ENCODE results near the gene BMP6. TPM values are rescaled to one million over a fixed set of nuclear protein-coding genes. Genes with fewer than 3 reads are reported as not detected.
A peak's percentile ranks its signal among the peaks of the same experiment; 100 is the strongest.

BMP6 gene
- polyA plus RNA-seq, 2 of the 4 experiments (the other 2 are of a cell fraction), result 8.4 to 23.0 TPM

DNA sequence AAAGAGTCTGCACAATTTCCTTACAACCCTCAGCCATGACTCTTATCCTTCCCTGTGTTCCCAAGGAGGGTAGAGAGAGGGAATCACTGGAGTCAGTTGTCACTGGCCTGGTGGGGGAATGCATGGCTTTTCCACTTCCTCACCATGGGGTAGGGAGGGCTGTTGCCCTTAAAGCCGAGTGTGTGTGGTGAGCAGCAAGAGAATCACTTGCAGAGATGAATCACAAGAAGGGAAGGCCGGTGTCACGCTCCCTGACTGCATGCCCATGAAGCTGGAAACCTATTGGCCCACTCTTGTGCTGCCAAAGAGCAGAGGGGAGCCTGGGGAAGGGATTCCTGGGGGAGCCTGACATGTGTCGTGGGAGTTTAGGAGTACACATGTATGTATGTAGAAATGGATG, 18.1 kb upstream of the BMP6 start:
- no peak for DNase-seq (ENCODE audit: low read depth in 1 of 2, low spot score in 1 of 2)
- no peak for FAIRE-seq
- Histone ChIP-seq H3K27ac (0 out of 6 replicates have a peak overlapping the region, but pooled peaks of 1 of the 2 experiments have one; percentile 25), H3K9me3 (no peaks in the 10 kb centered on the region), H3K4me2 (no peak overlapping the region), H3K4me1 (peaks cover 10% of the 10 kb centered on the region), H3K4me3 (no peak overlapping the region)
- no peak for ATAC-seq
- ChIA-PET POLR2A (no interaction called here), CTCF (no interaction called here)
- 76% methylated on average over 3 of the region's 4 CpGs for WGBS (ENCODE audit: missing lambda C conversion rate)
- TF ChIP-seq RFX5 (IDR thresholded peaks at IDR 0.05), result no peak
- TF ChIP-seq HEYL (CRISPR knock-in tag; IDR thresholded peaks at IDR 0.05), result no peak
- TF ChIP-seq RNF2 (IDR thresholded peaks at IDR 0.05; ENCODE audit: borderline replicate concordance, low read depth), result no peak
- TF ChIP-seq PHF8 (IDR thresholded peaks at IDR 0.05; ENCODE audit: borderline replicate concordance, low read depth), result no peak
- TF ChIP-seq, protein P1, sequence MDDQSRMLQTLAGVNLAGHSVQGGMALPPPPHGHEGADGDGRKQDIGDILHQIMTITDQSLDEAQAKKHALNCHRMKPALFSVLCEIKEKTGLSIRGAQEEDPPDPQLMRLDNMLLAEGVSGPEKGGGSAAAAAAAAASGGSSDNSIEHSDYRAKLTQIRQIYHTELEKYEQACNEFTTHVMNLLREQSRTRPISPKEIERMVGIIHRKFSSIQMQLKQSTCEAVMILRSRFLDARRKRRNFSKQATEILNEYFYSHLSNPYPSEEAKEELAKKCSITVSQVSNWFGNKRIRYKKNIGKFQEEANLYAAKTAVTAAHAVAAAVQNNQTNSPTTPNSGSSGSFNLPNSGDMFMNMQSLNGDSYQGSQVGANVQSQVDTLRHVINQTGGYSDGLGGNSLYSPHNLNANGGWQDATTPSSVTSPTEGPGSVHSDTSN (IDR thresholded peaks at IDR 0.05), result no peak
- no peak for TF ChIP-seq MAFK (IDR thresholded peaks at IDR 0.05; ENCODE audit: partially characterized antibody)
- TF ChIP-seq ZSCAN20 (CRISPR knock-in tag; IDR thresholded peaks at IDR 0.05), result no peak
- no peak for TF ChIP-seq MAZ (IDR thresholded peaks at IDR 0.05; ENCODE audit: borderline replicate concordance, low read depth, low read length)
- no peak for TF ChIP-seq POLR2AphosphoS2 (conservative IDR thresholded peaks at IDR 0.05; ENCODE audit: low read length)
- no peak for TF ChIP-seq CEBPB (IDR thresholded peaks at IDR 0.05)
- no peak for TF ChIP-seq FOXS1 (CRISPR knock-in tag; IDR thresholded peaks at IDR 0.05)
- no peak for TF ChIP-seq RCOR1 (IDR thresholded peaks at IDR 0.05; ENCODE audit: low read depth, low read length)
- no peak for TF ChIP-seq KDM1A (IDR thresholded peaks at IDR 0.05; ENCODE audit: low read depth)
- TF ChIP-seq EHF (CRISPR knock-in tag; IDR thresholded peaks at IDR 0.05), result no peak
- no peak for TF ChIP-seq CHD2 (IDR thresholded peaks at IDR 0.05; ENCODE audit: low read length, partially characterized antibody)

DNA sequence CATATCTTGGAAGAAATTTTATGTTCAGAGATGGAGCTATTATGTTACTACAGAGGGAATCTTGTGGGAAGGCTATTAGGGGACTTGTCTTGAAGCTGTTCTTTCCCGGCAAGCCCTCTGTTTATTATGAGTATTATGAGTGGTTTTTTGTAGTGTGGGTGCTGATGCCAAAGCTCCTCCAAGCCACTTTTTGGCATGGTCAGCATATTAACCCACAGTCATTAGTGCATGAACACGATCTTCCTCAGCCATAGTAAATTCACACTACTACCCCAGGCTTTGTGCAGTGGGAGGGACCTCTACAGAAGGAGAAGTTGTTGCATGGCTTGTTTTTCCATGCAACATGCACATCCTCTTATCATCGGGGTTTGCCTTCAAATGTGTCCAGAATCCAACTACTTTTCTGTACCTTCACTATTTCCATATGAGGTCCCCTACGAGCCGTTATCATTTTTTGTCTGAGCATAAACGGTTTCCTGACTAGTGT, 6.5 kb upstream of the BMP6 start:
- CTCF ChIA-PET, result interaction anchor here (0.6 to 2.1 kb wide), 3 partner anchors 287 to 448 kb away, joined by 3 to 8 read pairs (median 3); no protein-coding TSS in a partner anchor
- Histone ChIP-seq H3K27ac (0 out of 6 replicates have a peak overlapping the region, but pooled peaks of 1 of the 2 experiments have one; percentile 37), H3K4me1 (peaks cover 20% of the 10 kb centered on the region; the same call in 2 of the 3 replicates), H3K4me2 (no peak overlapping the region), H3K4me3 (no peak overlapping the region), H3K9me3 (no peaks in the 10 kb centered on the region)
- POLR2A ChIA-PET, result interaction anchor here (0.7 kb wide), 1 partner anchor 91 kb away, joined by 3 read pairs; no protein-coding TSS in a partner anchor
- FAIRE-seq (no peak), DNase-seq (ENCODE audit: low read depth in 1 of 2, low spot score in 1 of 2) (no peak), ATAC-seq (no peak)
- WGBS (ENCODE audit: missing lambda C conversion rate), result 55% methylated on average over 6 of the region's 6 CpGs
- TF ChIP-seq ZFP36 (IDR thresholded peaks at IDR 0.05; ENCODE audit: borderline replicate concordance, partially characterized antibody), result no peak
- TF ChIP-seq RARB (CRISPR knock-in tag; IDR thresholded peaks at IDR 0.05), result no peak
- no peak for TF ChIP-seq RNF2 (IDR thresholded peaks at IDR 0.05; ENCODE audit: borderline replicate concordance, low read depth)
- TF ChIP-seq ZSCAN20 (CRISPR knock-in tag; IDR thresholded peaks at IDR 0.05), result no peak
- peak; percentile 80 for TF ChIP-seq MAFK (IDR thresholded peaks at IDR 0.05; ENCODE audit: partially characterized antibody)
- TF ChIP-seq CHD2 (IDR thresholded peaks at IDR 0.05; ENCODE audit: low read length, partially characterized antibody), result no peak
- no peak for TF ChIP-seq HOXA7 (CRISPR knock-in tag; IDR thresholded peaks at IDR 0.05)
- TF ChIP-seq NR3C1 (IDR thresholded peaks at IDR 0.05), result no peak

DNA sequence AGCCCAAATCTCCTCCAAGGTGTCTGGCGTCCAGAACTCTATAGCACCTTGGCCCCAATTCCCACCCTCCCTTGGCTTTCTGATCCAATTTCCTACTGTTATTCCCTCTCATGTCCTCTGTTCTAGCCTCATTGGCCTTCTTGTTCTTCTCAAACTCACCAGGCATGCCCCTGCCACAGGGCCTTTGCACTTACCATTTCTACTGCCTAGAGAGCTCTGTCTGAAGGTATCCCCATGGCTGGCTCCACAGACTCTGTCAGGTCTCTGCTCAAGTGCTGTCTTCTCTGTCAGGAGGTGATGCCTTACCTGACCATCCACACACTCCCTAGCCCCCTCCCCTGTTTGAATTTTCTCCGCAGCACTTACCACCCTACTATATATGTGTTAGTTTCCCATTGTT, 5.6 kb upstream of the BMP6 start:
- H3K4me1 ChIP-seq, result peaks cover 20% of the 10 kb centered on the region
- no peaks in the 10 kb centered on the region for H3K9me3 ChIP-seq
- FAIRE-seq (no peak), ATAC-seq (no peak), DNase-seq (ENCODE audit: low read depth in 1 of 2, low spot score in 1 of 2) (no peak)
- peak overlapping the region in 1 of 2 experiments; percentile 34; a peak in 1 of 6 replicates for H3K27ac ChIP-seq
- 98% methylated on average over 2 of the region's 2 CpGs for WGBS (ENCODE audit: missing lambda C conversion rate)
- no peak overlapping the region for H3K4me3 ChIP-seq
- TF ChIP-seq CHD2 (IDR thresholded peaks at IDR 0.05; ENCODE audit: low read length, partially characterized antibody), result no peak
- no peak for TF ChIP-seq BHLHE40 (IDR thresholded peaks at IDR 0.05; ENCODE audit: low read depth, low read length)
- no peak for TF ChIP-seq HOXB13 (CRISPR knock-in tag; IDR thresholded peaks at IDR 0.05; ENCODE audit: low read depth)
- no peak for TF ChIP-seq HDAC2 (IDR thresholded peaks at IDR 0.05)
- no peak for TF ChIP-seq BCL3 (IDR thresholded peaks at IDR 0.05)
- no peak for TF ChIP-seq HOXA7 (CRISPR knock-in tag; IDR thresholded peaks at IDR 0.05)
- CTCF ChIA-PET, result interaction anchor here (2.4 kb wide), 1 partner anchor 47 kb away, joined by 12 read pairs; no protein-coding TSS in a partner anchor
- no peak overlapping the region for H3K4me2 ChIP-seq
- POLR2A ChIA-PET, result no interaction called here
